HG03432 (cell line): ENCODE measurements around the gene ACE.

Experiments used
- ATAC-seq: cut with Tn5 transposase; IDR thresholded peaks from one replicate; pipeline ENCODE4 v1.9.1; 2021; ENCODE audit warnings: mild to moderate bottlenecking, moderate library complexity; ENCODE audit not compliant: unreplicated experiment

Gene ACE

GRCh38 chr17:63490329-63490728 lies 13.5 kb downstream of the ACE start:
- no peak for ATAC-seq

DNA sequence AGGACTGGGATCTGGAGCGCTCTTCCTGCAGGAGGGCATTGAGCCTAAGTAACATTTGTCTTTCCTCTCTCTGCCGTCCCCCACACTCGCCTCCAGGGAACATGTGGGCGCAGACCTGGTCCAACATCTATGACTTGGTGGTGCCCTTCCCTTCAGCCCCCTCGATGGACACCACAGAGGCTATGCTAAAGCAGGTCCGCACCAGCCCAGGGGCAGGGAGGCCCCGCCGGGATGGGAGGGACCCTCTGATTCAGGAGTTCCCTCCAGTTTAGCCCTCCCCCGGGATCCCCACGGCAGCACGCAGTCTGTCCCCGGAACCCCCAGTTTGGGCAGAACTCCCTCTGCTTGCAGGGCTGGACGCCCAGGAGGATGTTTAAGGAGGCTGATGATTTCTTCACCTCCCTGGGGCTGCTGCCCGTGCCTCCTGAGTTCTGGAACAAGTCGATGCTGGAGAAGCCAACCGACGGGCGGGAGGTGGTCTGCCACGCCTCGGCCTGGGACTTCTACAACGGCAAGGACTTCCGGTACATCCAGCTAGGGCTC lies 14.1 kb downstream of the ACE start:
- ATAC-seq, result no peak

DNA sequence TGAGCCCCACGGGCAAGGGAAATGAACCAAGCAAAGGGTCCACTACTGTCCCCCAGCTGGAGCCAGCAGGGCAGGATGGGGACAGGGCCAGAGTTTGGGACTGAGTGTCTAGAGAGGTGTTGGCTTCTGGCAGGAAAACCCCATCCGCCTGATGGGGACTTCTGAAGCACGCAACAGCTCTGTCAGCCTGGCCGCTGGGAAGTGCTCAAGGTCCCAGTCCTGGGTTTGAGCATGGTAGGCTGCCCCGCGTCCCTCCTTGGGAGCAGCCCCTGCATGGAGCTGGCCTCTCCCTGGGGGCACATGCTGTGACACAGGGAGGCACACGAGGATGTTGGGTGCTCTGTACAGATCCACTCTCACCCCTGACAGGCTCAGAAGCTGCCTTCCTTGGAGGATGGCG lies 14.6 kb downstream of the ACE start:
- ATAC-seq, result no peak

GRCh38 chr17:63491977-63492618 lies 15.2 kb downstream of the ACE start:
- no peak for ATAC-seq

- ATAC-seq, result no peak
Measured at GRCh38 chr17:63492940-63493339, 16.1 kb downstream of the ACE start.

GRCh38 chr17:63493411-63493810 lies 16.6 kb downstream of the ACE start:
- ATAC-seq, result no peak

DNA sequence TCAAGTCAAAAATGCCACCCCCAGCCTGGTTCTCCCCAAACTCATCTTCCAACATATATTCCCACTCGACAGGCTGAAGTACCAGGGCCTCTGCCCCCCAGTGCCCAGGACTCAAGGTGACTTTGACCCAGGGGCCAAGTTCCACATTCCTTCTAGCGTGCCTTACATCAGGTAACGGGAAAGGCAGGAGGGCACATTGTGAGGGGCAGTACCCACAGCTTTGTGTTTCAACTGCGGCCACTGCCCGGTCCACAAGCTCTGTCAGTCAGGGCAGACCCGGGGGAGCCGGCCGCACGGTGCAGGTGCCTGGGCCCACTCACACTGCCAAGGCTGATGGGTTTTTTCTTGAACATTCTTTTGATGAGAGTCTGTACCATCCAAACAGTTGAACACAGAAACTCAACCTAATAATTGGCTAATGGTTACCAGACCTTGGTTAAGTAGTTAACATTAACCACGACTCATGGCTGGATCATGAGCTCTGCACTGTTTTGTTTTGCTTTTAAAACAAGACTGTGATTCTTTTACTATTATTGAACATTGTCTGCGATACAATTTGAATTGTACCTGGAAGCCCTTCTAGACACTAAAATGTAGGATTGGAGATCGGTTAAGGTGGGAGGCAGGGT lies 17.6 kb downstream of the ACE start:
- no peak for ATAC-seq

GRCh38 chr17:63495491-63495890 lies 18.6 kb downstream of the ACE start:
- no peak for ATAC-seq

DNA sequence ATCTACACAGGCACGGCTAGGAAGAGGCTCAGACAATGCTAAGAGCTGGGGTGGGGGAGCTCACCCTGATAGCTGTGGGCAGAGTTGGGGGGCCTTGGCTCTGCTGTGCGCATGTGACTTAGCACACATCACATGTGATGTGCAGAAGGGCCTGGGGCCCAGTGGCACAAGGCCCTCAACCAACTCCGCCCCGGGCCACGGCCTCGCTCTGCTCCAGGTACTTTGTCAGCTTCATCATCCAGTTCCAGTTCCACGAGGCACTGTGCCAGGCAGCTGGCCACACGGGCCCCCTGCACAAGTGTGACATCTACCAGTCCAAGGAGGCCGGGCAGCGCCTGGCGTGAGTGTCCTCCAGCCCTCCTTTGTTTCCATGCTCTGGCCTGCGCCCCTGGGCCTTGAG lies 19.3 kb downstream of the ACE start:
- no peak for ATAC-seq

DNA sequence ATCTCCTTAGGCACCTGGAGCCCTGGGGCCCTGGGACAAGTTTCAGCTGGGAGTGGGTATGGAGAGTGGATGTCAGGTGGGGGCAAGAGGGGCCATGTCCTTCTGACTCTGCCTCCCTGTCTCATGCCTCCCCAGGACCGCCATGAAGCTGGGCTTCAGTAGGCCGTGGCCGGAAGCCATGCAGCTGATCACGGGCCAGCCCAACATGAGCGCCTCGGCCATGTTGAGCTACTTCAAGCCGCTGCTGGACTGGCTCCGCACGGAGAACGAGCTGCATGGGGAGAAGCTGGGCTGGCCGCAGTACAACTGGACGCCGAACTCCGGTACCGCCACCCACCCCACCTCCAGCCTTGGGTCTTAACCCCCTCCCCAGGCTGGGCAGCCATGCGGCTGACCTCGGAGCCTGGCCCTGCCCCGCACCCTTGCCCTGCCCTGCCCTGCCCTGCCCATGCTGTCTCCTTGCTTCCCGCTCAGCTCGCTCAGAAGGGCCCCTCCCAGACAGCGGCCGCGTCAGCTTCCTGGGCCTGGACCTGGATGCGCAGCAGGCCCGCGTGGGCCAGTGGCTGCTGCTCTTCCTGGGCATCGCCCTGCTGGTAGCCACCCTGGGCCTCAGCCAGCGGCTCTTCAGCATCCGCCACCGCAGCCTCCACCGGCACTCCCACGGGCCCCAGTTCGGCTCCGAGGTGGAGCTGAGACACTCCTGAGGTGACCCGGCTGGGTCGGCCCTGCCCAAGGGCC lies 20.0 kb downstream of the ACE start:
- no peak for ATAC-seq

- no peak for ATAC-seq
Measured at GRCh38 chr17:63497708-63498483, 21.0 kb downstream of the ACE start.

GRCh38 chr17:63498626-63499195 lies 21.9 kb downstream of the ACE start:
- no peak for ATAC-seq

DNA sequence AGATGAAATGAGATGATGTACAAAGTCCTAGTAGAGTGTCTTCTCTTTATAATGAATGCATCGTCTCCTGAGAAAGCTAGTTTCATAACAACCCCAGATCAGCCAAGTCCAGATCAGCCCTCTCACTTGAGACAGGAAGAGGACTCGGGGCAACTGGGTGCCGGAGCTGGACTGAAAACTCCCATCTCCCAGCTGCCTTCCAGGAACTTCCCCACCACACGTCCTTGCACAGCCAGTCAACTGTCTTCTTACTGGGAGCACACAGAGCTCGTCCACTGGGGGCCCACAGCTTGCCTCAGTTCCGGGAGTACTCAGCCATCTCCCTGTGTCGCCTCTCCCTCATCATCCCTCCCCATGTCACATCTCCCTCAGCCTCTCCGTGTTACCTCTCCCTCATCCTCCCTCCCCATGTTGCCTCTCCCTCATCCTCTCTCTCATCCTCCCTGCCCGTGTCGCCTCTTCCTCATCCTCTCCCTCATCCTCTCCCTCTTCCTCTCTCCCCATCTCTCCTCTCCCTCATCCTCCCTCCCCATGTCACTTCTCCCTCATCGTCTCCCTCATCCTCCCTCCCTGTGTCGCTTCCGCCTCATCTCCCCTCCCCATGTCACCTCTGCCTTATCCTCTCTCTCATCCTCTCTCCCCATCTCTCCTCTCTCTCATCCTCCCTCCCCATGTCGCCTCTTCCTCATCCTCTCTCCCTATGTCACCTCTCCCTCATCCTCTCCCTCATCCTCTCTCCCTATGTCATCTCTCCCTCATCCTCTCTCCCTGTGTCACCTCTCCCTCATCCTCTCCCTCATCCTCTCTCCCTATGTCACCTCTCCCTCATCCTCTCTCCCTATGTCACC lies 23.9 kb downstream of the ACE start:
- ATAC-seq, result no peak

- no peak for ATAC-seq
Measured at GRCh38 chr17:63503341-63503705, 26.5 kb downstream of the ACE start.

DNA sequence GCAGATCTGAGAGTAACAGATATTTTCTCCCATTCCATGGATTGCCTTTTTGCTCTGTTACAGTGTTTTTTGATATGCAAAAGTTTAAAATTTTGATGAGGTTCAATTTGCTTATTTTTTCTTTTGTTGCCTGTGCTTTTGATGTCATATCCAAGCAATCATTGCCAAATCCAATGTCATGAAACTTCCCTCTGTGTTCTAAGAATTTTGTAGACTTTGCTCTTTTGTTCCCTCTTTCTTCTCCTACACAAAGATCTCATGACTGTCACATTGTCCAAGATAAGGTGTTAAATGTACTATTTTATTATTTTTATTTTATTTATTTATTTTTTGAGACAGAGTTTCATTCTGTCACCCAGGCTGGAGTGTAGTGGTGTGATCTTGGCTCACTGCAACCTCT lies 27.4 kb downstream of the ACE start:
- no peak for ATAC-seq

DNA sequence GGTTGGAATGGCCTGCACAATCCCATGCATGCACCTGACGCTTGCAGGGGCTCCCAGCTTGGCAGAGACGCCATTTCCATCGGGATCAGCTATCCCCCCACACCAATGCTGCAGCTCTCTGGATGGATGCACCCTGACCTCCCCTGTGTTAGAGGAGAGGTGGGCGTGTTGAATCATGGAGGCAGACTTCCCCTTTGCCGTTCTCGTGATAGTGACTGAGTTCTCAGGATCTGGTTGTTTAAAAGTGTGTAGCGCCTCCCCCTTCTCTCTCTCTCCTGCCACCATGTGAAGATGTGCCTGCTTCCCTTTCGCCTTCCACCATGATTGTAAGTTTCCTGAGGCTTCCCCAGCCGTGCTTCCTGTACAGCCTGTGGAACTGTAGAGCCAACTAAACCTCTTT lies 28.5 kb downstream of the ACE start:
- ATAC-seq, result no peak

- ATAC-seq, result no peak
Measured at GRCh38 chr17:63506627-63507026, 29.8 kb downstream of the ACE start.

DNA sequence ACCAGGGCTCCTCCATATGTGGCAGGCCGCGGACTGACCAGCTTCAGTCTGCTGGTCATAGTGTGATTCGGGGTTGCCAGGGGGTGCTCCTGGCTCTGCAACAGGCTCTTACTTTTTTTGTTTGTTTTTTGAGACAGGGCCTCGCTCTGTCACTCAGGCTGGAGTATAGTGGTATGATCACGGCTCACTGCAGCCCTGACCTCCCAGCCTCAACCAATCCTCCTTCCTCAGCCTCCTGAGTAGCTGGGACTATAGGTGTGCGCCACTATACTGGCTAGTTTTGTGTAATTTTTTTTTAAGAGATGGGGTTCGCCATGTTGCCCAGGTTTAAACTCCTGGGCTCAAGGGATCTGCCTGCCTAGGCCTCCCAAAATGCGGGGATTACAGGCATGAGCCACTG lies 34.5 kb downstream of the ACE start:
- no peak for ATAC-seq

DNA sequence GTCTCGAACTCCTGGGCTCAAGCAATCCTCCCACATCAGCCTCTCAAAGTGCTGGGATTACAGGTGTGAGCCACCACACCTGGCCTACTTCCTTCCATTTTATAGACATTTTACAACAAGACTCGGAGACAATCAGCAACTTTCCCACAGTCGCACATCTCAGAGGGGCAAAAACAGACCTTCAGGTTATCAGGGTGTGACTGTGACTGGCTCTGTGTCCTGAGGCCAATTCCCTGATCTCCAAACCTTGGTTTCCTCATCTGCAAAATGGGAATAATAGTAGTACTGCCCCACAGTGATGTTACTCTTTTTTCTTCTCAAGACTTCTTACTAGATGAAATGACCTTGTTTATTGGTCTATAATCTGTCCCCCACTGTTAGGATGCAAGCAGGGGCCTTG lies 35.5 kb downstream of the ACE start:
- no peak for ATAC-seq
